NCI-H446 treated with DMSO at 0.1 percent for 48 hours (cell line): Measurements from ENCODE around the gene STX8.

Experiments
- DNase-seq: peaks from one replicate; lab custom pipeline; 2025; lab: John Stamatoyannopoulos, UW

The STX8 gene

GRCh38 chr17:9208381-9209105, 367.1 kb downstream of the STX8 start:
- no peak for DNase-seq

- no peak for DNase-seq
Observed at GRCh38 chr17:9206741-9207332, 368.8 kb downstream of the STX8 start.

GRCh38 chr17:9206410-9206703, 369.3 kb downstream of the STX8 start:
- no peak for DNase-seq

- no peak for DNase-seq
Observed at GRCh38 chr17:9205520-9206409, 369.9 kb downstream of the STX8 start.

- no peak for DNase-seq
Observed at GRCh38 chr17:9204637-9205329, 370.8 kb downstream of the STX8 start.

- DNase-seq: no peak
Observed at GRCh38 chr17:9203771-9204425, 371.7 kb downstream of the STX8 start.

- no peak for DNase-seq
Observed at GRCh38 chr17:9202532-9202931, 373.1 kb downstream of the STX8 start.

- DNase-seq: no peak
Observed at GRCh38 chr17:9200699-9201359, 374.8 kb downstream of the STX8 start.
